ENCODE data around the gene KLF17.

KLF17 gene

DNA sequence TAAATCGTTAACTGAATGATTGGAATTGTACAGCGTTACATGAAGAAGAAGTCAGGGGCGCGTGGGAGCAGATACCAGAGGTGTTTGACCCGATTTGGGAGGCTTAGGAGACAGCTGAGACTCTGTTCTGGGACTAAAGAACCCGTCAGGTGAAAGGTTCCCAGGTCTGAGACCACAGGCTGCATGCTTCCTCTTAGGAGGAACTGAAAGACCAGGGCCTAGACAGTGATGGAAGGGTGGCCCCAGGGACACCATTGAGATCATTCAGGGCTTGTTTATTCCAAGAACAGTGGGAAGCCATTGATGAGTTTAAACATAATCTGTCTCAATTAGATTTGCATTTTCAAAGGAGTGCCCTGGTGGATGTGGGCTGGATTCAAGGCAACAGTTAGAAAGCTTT lies 904 bp downstream of the KLF17 start:
- no peak for TF ChIP-seq CTCF (IDR thresholded peaks at IDR 0.05; ENCODE audit: control insufficient read depth, extremely low read depth, insufficient read depth)
- no peak overlapping the region for H3K4me3 ChIP-seq (ENCODE audit: low read depth, low read length)
- DNase-seq (ENCODE audit: low read depth): no peak

GRCh38 chr1:44120398-44120949 lies 1.9 kb downstream of the KLF17 start:
- no peak for TF ChIP-seq CTCF (IDR thresholded peaks at IDR 0.05; ENCODE audit: control insufficient read depth, extremely low read depth, insufficient read depth)
- H3K4me3 ChIP-seq (ENCODE audit: low read depth, low read length): no peak overlapping the region
- DNase-seq (ENCODE audit: low read depth): no peak

GRCh38 chr1:44129616-44130500 lies 11.2 kb downstream of the KLF17 start:
- H3K4me3 ChIP-seq (ENCODE audit: low read depth, low read length): no peak overlapping the region
- no peak for TF ChIP-seq CTCF (IDR thresholded peaks at IDR 0.05; ENCODE audit: control insufficient read depth, extremely low read depth, insufficient read depth)
- DNase-seq (ENCODE audit: low read depth): no peak

DNA sequence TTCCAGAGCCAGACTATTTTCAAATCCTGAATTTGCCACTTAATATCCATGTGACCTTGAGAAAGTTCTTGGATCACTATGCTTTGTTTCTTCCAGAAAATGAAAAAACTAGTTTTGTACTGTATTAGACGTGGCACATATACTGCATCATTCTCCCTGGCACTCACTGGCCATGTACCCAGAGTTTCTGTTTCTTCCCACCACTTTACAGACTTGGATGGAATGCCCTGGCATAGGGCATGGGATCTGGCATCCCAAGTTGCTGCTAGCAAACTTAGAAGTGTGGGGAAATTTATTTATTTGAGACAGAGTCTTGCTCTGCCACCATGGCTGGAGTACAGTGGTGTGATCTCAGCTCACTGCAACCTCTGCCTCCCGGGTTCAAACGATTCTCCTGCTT lies 12.8 kb downstream of the KLF17 start:
- no peak for TF ChIP-seq CTCF (IDR thresholded peaks at IDR 0.05; ENCODE audit: control insufficient read depth, extremely low read depth, insufficient read depth)
- H3K4me3 ChIP-seq (ENCODE audit: low read depth, low read length): no peak overlapping the region
- DNase-seq (ENCODE audit: low read depth): no peak

DNA sequence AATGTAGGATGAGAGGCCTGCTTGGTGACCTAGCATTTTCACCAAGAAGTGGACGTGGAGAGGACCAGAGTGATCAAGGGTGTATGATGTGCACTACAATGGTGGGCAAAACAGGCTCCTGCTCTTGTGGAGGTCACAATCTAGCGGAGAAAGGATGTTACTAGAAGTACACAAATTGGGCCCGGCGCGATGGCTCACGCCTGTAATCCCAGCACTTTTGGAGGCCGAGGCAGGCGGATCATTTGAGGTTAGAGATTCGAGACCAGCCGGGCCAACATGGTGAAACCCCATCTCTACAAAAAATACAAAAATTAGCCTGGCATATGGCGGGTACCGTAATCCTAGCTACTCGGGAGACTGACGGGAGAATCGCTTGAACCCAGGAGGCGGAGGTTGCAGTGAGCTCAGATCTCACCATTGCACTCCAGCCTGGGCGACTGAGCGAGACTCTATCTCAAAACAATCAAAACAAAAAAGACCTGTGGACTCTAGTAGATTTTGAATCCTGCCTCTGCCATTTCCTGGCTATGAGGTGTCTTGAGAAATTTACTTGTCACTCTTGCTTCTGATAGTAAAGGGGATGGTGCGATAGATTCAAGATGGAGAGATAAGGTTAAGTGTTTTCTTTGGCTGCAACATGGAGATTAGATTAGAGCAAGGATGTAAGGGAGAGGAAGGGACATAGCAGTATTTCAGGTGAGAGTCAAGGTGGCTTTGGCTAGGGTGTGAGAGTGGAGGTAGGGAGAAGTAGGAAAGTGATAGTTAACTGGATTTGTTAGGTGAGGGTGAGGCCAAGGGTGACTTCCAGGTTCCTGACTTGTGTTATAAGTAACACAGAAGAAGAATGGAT lies 15.7 kb downstream of the KLF17 start:
- no peak for DNase-seq (ENCODE audit: low read depth)
- H3K4me3 ChIP-seq (ENCODE audit: low read depth, low read length): no peak overlapping the region
- no peak for TF ChIP-seq CTCF (IDR thresholded peaks at IDR 0.05; ENCODE audit: control insufficient read depth, extremely low read depth, insufficient read depth)

GRCh38 chr1:44135886-44136285 lies 17.3 kb downstream of the KLF17 start:
- TF ChIP-seq CTCF (IDR thresholded peaks at IDR 0.05; ENCODE audit: control insufficient read depth, extremely low read depth, insufficient read depth): no peak
- no peak for DNase-seq (ENCODE audit: low read depth)
- H3K4me3 ChIP-seq (ENCODE audit: low read depth, low read length): no peak overlapping the region

All from LNCaP clone FGC (cell line).